ENCODE data around the gene SEC62.
A peak's percentile ranks its signal among the peaks of the same experiment; 100 is the strongest.
"Not testable (repeated sequence)": the region's sequence is repeated elsewhere in the genome, so short reads cannot be mapped to it uniquely, and the experiment has no call there.

Gene SEC62

DNA sequence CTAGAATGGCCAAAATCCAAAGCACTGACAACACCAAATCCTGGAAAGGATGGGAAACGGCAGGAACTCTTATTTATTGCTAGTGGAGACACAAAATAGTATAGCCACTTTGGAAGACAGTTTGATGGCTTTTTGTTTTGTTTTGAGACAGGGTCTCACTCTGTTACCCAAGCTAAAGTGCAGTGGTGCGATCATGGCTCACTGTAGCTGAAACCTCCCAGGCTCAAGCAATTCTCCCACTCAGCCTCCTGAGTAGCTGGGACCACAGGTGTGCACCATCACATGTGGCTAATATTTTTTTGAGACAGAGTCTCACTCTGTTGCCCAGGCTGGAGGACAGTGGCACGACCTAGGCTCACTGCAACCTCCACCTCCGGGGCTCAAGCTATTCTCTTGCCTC, 43.9 kb downstream of the SEC62 start:
- DNase-seq (ENCODE audit: extremely low spot score, insufficient read length, low read depth) (no peak), FAIRE-seq (no peak)

DNA sequence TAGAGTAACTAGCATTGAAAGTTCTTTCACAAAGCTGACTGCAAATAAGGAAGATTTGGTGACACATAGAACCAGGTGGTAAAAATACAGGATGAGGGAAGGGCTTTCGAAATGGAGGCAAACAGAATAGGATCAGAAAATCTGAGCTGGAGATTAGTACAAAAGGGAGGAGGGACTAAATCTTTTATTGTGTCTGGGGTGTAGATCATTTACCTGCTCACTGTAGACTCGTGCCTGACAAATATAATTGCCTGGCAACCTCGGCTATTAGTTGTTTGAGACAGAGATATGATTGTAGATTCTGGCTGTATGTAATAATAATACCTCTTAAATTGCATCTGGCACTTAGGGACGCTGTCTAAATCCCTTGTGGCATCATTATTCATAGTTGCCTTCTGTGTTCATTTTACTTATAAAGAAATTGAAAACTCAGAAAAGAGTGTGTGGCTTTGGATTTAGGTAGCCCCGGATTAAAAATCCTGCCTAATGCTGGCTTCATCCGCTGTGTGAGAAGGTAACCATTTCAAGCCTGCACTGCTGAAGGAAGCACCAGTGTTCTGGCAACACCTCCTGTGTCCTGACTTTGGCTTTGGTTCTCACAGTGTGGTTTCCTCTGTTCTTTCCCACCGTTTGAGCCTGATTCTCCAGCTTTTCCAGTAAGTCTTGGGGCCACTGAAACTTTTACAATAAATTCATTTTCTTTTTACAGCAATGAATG, 46.2 kb downstream of the SEC62 start:
- no peak for FAIRE-seq
- DNase-seq (ENCODE audit: extremely low spot score, insufficient read length, low read depth), result no peak

DNA sequence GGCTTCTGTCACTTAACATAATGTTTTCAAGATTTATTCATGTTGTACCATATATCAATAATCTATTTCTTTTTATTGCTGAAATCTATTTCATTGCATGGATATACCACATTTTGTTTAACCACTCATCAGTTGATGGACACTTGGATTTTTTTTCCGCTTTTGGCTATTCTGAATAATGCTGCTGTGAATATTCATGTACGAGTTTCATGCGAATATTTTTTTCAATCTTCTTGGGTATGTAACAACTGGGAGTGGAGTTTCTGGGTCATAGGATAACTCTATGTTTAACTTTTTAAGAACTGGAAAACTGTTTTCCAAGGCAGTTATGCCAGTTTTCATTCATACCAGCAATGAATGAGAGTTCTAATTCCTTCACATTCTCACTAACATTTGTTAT, 49.5 kb downstream of the SEC62 start:
- DNase-seq (ENCODE audit: extremely low spot score, insufficient read length, low read depth) (no peak), FAIRE-seq (no peak)

DNA sequence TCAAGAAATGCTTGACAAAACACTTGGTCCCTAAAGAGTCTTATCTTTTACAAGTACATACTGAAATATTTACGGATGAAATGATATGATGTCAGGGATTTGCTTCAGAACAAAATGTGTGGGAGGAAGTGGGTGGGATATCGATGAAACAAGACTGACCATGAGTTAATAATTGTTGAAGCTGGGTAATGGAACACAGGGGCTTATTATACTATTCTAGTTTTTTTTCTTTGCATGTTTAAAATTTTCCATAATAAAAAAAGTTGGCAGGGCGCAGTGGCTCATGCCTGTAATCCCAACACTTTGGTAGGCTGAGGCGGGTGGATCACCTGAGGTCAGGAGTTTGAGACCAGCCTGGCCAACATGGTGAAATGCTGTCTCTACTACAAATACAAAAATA, 52.7 kb downstream of the SEC62 start:
- FAIRE-seq; DNase-seq (ENCODE audit: extremely low spot score, insufficient read length, low read depth): not testable (repeated sequence)

DNA sequence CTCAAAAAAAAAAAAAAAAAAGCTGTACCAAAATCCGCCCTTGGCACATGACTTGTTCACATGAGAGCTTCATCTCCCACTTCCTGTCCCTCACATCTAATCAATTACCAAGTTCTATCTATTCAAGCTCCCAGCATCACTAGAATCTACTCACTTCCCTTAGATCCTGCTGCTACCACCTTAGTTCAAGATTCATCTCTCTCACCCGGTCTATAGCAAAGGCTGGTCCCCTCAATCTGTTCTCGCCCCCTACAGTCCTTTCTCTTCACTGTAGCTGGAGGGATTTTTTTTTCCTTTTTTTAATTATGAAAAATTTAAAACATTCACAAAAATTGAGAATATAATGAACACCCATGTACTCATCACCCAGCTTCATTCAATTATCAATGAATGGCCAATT, 54.5 kb downstream of the SEC62 start:
- FAIRE-seq (no peak), DNase-seq (ENCODE audit: extremely low spot score, insufficient read length, low read depth) (no peak)

DNA sequence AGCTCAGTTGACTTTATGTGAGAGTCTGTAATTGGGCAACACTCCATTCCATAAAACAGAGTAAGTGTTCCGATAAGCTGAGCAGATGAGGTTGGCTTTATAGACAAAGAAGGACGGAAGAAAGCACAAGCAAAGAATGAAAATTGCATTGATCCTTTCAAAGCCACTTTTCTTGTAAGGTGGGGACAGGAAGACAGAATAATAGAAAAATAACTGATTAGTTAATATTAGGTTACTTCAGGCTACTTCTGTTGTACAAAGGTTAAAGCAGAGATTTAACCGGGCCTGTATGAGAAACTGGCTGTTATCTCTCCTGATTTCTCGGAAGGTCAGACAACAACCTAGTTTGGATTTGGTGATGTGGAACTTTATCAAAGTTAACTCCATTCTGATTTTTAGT, 55.7 kb downstream of the SEC62 start:
- FAIRE-seq, result no peak
- no peak for DNase-seq (ENCODE audit: extremely low spot score, insufficient read length, low read depth)

DNA sequence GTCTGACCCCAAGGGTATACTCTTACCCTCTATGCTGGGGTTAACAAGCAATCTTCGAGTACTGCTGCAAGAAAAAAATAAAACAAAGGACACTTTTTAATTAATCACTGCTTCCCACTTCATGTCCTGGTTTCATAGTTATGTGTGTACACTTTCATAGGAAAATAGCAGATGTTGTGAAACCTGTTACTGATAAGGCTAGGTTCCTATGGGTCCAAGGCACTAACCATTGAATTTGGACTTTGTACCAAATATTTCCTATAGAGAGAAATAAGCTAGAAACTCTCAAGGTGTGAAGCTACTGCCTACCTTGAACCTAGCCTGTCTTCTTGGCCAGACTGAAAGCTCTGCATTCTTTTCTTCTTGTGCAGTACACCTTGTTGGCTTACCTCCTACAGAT, 56.6 kb downstream of the SEC62 start:
- FAIRE-seq (no peak), DNase-seq (ENCODE audit: extremely low spot score, insufficient read length, low read depth) (no peak)

DNA sequence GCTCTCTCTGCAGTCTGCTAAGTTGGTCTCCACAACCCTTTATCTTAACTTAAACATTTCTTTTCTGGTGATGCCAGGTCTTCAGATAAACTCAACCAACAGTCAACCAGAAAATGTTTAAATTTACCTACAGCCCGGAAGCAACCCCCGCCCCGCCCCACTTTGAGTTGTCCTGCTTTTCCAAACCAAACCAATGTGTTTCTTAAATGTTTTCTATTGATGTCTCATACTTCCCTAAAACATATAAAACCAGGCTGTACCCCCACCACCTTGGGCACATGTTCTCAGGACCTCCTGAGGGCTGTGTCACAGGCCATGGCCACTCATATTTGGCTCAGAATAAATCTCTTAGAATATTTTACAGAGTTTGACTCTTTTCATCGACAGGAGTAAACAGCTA, 58.0 kb downstream of the SEC62 start:
- FAIRE-seq (no peak), DNase-seq (ENCODE audit: extremely low spot score, insufficient read length, low read depth) (no peak)

DNA sequence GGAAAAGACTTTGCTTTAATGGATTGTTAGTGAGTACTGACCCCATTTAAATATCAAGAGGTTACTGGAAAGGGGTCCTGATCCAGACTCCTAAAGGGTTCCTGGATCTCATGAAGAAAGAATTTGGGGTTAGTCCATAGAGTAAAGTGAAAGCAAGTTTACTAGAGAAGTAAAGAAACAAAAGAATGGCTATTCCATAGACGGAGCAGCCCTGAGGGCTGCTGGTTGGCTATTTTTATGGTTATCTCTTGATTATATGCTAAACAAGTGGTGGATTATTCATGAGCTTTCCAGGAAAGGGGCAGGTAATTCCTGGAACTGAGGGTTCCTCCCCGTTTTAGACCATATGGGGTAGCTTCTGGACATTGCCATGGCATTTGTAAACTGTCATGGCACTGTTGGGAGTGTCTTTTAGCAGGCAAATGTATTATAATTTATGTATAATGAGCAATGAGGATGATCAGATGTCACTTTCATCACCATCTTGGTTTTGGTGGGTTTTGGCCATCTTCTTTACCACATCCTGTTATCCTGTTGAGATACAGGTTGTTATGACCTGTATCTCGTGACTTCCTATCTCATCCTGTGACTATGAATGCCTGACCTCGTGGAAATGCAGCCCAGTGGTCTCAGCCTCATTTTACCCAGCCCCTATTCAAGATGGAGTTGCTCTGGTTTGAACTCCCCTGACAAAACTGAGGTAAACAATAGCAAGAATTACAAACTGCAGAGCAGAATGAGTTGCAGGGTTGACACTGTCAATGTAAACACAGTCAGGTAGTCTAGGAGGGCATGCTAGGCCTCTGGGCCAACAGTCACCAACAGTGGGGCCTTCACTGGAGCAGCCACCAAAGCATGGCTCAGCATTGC, 60.9 kb downstream of the SEC62 start:
- FAIRE-seq, result no peak
- no peak for DNase-seq (ENCODE audit: extremely low spot score, insufficient read length, low read depth)

DNA sequence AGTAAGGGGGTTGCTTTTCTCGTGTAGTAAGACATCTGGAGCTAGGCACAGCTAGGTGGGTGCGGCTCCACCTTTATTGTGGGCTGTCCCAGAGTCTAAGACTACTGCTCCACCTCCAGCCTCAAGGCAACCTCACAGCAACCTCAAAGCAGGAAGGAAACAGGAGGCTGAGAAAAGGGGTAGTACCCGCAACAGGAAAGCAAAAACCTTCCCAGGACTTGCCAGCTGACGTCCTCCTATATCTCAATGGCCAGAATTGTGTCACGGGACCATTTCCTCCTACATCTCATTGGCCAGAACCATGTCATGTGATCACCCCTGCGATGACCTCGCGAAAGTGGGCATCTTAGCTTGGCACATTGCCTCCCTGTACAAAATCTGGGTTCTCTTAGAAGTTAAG, 66.9 kb downstream of the SEC62 start:
- DNase-seq (ENCODE audit: extremely low spot score, insufficient read length, low read depth) (no peak), FAIRE-seq (no peak)

DNA sequence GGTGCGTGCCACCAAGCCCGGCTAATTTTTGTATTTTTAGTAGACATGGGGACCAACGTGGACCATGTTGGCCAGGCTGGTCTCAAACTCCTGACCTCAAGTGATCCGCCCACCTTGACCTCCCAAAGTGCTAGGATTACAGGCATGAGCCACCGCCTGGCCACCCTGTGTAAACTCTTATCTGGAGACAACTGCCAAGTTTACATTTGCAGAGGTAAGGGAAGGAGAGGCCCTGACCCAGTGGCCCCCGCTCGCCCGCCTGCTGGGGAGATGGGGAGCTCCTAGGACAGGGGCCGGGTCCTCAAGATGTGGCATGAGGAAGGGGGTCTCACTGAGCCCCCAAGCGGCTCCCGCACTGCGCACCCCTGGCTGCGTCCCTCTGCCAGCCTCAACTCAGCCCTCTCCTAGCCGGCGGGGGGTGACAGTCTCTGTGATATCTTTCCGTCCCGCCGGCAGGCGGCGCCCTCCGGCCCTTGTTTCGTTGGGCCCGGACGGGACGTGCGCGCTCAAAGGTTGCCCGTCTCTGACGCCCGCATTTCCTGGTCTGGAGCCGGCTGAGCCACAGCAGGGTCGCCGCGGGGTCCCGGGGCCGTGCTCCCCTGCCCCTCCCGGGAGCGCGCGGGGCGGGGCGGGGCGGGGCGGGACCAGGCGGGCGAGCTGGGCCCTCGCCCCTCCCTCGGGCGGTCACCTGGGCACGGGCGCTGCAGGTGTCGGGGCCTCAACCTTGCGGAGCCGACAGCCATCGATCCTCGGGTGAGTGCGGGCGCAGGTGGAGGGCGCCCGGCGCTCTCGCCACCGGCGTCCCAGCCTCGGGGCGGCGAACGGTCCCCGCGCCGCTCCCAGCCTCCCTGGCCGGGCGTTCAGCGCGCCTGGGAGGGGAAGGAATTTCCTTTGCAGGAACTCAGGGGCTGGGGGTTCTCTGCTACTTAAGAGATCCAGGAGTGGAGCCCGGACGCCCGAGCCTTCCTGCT, 71.1 kb downstream of the SEC62 start, which contains the start of gene GPR160:
TSS of gene GPR160 (plus strand) at position 533 of the 971 bp plus-strand sequence. CDS start 45,978 bp downstream, outside the sequence.
- peak; percentile 75 for FAIRE-seq
- DNase-seq (ENCODE audit: extremely low spot score, insufficient read length, low read depth), result peak; percentile 56

DNA sequence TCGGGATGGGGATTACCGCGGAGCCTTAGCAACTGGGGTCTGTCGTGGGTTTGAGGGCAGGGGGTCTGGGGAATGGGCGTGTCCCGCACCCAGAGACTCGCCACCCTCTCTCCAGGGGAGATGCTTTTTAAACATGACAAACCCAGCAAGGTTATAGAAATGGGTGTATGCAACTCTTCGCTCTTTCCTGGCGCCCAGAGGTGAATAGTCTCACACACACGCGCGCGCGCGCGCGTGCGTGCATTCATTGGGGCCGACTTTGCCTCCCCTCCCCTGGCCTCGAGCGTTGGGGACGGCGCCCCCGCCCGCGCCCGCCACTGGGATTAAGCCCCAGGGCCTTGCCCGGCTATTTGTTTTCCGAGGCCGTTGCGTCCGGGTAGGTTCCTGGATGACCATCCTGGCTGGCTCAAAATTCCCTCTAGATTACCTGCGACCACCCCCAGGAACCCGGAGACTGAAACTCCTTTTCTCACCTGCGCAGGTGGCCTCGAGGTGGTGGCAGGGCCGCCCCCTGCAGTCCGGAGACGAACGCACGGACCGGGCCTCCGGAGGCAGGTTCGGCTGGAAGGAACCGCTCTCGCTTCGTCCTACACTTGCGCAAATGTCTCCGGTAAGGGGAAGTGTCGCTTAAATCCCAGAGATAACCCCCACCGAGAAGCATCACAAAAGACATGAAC, 72.0 kb downstream of the SEC62 start:
- DNase-seq (ENCODE audit: extremely low spot score, insufficient read length, low read depth) (no peak), FAIRE-seq (no peak)

DNA sequence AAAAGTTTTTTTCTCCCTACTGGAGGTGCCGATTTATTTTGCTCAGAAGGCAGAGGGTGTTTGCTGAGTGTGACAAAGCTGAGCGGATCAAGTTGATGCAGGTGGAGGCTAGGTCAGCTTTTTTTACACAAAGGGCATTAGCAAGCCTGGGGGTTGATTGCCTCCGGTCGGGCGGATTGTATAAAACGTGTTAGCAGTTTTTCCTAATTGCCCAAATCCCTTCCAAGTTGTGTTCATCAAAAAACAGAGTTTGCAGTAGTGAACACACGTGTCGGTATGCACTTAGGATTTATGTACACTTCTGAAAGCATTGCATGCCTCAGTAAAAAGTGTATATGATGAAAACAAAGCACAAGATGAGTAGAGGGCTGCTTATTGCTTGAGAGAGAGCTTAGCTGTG, 73.8 kb downstream of the SEC62 start:
- DNase-seq (ENCODE audit: extremely low spot score, insufficient read length, low read depth), result no peak
- FAIRE-seq, result no peak

DNA sequence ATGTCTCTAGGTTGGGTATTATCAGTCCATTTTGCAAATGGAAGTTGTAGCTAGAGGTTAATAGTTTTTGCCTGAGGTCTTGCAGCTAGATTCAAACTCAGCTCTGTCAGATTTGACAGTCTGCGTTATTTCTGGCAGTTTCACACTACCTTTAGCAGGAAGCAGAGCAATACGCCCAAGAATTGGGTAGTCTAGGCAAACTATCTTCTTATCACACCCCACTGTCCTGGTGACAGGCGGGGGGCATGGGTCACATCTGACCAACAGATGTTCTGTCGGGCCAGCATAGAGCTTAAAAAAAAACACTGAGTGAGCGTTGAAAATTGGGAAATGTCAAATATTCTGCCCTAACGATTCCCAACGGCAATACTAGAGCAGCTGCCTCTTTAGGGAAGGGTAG, 76.9 kb downstream of the SEC62 start:
- DNase-seq (ENCODE audit: extremely low spot score, insufficient read length, low read depth) (no peak), FAIRE-seq (no peak)

DNA sequence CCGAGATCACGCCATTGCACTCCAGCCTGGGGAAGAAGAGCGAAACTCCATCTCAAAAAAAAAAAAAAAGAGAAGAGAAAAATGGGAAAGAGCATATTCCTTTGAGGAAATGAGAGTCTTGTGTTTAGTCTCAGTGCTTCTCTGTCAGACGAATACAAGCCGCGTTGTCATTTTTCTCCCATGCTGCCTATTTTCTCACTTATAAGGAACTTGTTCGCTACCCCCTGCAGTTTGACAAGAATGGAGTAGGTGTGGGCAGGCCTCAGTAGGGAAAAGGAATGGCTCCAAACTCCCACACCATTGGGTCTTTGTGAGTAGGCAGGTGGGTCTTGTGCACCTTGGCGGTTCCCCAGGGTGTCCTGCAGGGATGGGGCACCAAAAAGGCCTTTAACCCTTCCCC, 77.7 kb downstream of the SEC62 start:
- FAIRE-seq (no peak), DNase-seq (ENCODE audit: extremely low spot score, insufficient read length, low read depth) (no peak)

DNA sequence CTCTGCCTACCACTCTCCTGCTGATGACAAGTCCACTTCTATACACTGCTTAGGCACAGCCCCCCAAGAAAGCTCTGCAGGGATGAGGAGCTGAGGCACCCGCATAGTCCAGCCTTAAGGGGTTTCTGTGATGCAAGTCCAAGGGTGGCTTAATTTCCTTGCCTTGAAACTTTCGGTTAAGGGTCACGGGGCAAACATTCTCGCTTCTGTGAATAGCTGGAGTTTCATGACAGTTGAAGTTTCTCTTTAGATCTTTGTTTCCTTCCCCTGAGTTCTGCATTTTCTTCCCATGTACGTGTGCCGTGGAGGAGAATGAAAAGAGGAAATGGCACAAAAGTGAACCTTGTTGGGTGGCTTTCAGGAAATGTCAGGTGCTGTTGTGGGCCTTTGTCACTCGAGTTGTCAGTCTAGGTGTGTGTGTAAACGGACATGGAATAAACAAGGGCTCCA, 78.2 kb downstream of the SEC62 start:
- no peak for DNase-seq (ENCODE audit: extremely low spot score, insufficient read length, low read depth)
- FAIRE-seq, result peak; percentile 97

DNA sequence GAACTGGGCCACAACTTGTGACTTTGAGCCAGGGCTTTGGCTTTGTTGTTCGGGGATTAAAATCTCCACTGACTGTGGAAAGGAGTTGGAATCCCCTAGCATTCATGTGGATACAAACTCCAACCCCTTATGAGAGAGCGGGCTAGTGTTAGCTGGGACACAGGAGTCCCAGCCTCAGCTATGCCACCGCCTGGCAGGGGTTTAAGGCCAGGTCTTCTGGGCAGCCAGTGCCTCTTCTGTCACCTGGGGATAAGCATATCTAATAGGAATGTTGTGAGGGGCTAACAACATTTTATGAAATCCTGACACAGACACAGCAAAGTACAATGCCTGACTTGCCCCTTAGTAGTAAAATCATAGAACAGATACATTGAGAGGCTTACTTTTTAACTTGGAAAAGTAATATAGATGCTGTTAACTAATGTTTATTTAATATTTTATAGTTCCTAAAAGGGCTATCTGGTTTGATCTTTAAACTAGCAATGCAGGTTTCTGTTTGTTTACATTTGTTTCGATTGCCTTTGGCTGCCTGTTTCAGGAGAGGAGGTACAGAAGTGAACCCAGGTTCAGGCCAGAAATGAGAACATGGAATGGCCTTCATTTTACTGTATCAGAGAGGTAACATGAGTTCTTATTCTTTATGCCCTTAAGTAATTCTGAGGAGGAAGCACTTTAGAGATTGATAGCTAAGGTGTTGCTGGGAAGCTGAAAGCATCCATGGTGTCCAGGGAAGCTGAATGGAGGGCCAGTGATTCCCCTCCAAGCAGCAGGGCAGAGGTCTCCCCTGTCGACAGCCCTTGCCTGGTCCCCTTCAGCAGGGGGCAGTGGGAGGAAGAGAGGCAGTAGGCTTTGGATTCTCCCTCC, 79.9 kb downstream of the SEC62 start:
- no peak for FAIRE-seq
- DNase-seq (ENCODE audit: extremely low spot score, insufficient read length, low read depth), result no peak

DNA sequence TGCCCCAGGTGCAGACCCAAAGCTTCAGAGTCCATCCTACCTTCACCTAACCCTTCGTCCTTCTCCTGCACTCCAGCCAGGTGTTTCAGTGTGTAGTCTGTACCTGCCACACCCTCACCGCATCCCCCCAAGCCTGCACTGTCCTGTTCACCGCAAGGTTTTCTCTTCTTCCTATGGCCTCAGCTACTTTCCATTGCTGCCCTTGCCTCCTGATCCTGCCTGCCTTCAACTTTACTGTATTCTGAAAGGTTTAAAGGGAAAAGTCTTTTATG, 80.5 kb downstream of the SEC62 start:
- no peak for FAIRE-seq

More for the DNA sequence above, 80.5 kb downstream of the SEC62 start:
- DNase-seq (ENCODE audit: extremely low spot score, insufficient read length, low read depth), result no peak

Data from GM18507 (cell line).